KOPT-K1 (cell line): ENCODE data around the gene KMT2C.

Experiments used
- H3K27ac ChIP-seq: fragments of 200-600 bp; sonication (generic); 2 replicates; pipeline ENCODE4 v1.5.1; 2016; ENCODE audit warnings: antibody characterized with exemption, mild to moderate bottlenecking, low read depth, low read length; ENCODE audit not compliant: poor library complexity, severe bottlenecking
- H3K36me3 ChIP-seq: fragments of 200-600 bp; sonication (generic); 2 replicates; pipeline ENCODE4 v1.5.1; 2017; ENCODE audit warnings: antibody characterized with exemption, mild to moderate bottlenecking, low read length, moderate library complexity; ENCODE audit not compliant: insufficient read depth
- H3K9me3 ChIP-seq: fragments of 200-600 bp; sonication (generic); 2 replicates; pipeline ENCODE4 v1.5.1; 2017; ENCODE audit warnings: antibody characterized with exemption, low read length, mild to moderate bottlenecking; ENCODE audit not compliant: insufficient read depth, poor library complexity, severe bottlenecking

The KMT2C gene

GRCh38 chr7:152130658-152131590 is 304.9 kb downstream of the KMT2C start:
- Histone ChIP-seq H3K9me3 (peaks cover 18% of the 10 kb centered on the region), H3K36me3 (peaks cover 87% of the 10 kb centered on the region), H3K27ac (no peak overlapping the region)

GRCh38 chr7:152129682-152130081 is 306.1 kb downstream of the KMT2C start:
- H3K27ac ChIP-seq = no peak overlapping the region
- peaks cover 98% of the 10 kb centered on the region for H3K36me3 ChIP-seq
- peaks cover 25% of the 10 kb centered on the region for H3K9me3 ChIP-seq

GRCh38 chr7:152128741-152129461 is 306.9 kb downstream of the KMT2C start:
- Histone ChIP-seq H3K9me3 (peaks cover 29% of the 10 kb centered on the region), H3K27ac (no peak overlapping the region), H3K36me3 (peaks cover 98% of the 10 kb centered on the region)

- peaks cover 98% of the 10 kb centered on the region for H3K36me3 ChIP-seq
- peaks cover 29% of the 10 kb centered on the region for H3K9me3 ChIP-seq
- H3K27ac ChIP-seq = no peak overlapping the region
Measured at GRCh38 chr7:152128252-152128651, 307.6 kb downstream of the KMT2C start.

- Histone ChIP-seq H3K36me3 (peaks cover 95% of the 10 kb centered on the region), H3K27ac (no peak overlapping the region), H3K9me3 (peaks cover 29% of the 10 kb centered on the region)
Measured at GRCh38 chr7:152127229-152127628, 308.6 kb downstream of the KMT2C start.

GRCh38 chr7:152126741-152127140 is 309.1 kb downstream of the KMT2C start:
- Histone ChIP-seq H3K9me3 (peaks cover 29% of the 10 kb centered on the region), H3K36me3 (peaks cover 95% of the 10 kb centered on the region), H3K27ac (no peak overlapping the region)

- Histone ChIP-seq H3K27ac (no peak overlapping the region), H3K36me3 (peaks cover 96% of the 10 kb centered on the region), H3K9me3 (peaks cover 15% of the 10 kb centered on the region)
Measured at GRCh38 chr7:152122540-152122939, 313.3 kb downstream of the KMT2C start.

- Histone ChIP-seq H3K36me3 (peaks cover 92% of the 10 kb centered on the region), H3K9me3 (peaks cover 12% of the 10 kb centered on the region), H3K27ac (no peak overlapping the region)
Measured at GRCh38 chr7:152121432-152121831, 314.4 kb downstream of the KMT2C start.

- no peak overlapping the region for H3K27ac ChIP-seq
- peaks cover 86% of the 10 kb centered on the region for H3K36me3 ChIP-seq
Measured at GRCh38 chr7:152120776-152121175, 315.0 kb downstream of the KMT2C start.

GRCh38 chr7:152120210-152120609 is 315.6 kb downstream of the KMT2C start:
- H3K36me3 ChIP-seq = peaks cover 80% of the 10 kb centered on the region

More at GRCh38 chr7:152120776-152121175, 315.0 kb downstream of the KMT2C start:
- peaks cover 11% of the 10 kb centered on the region for H3K9me3 ChIP-seq

GRCh38 chr7:152117356-152117755 is 318.4 kb downstream of the KMT2C start:
- Histone ChIP-seq H3K36me3 (peaks cover 54% of the 10 kb centered on the region), H3K27ac (no peak overlapping the region), H3K9me3 (no peaks in the 10 kb centered on the region)

More at GRCh38 chr7:152120210-152120609, 315.6 kb downstream of the KMT2C start:
- H3K9me3 ChIP-seq = peaks cover 9% of the 10 kb centered on the region
- H3K27ac ChIP-seq = no peak overlapping the region

GRCh38 chr7:152115021-152115718 is 320.6 kb downstream of the KMT2C start:
- Histone ChIP-seq H3K36me3 (peaks cover 33% of the 10 kb centered on the region), H3K27ac (no peak overlapping the region), H3K9me3 (no peaks in the 10 kb centered on the region)

- H3K9me3 ChIP-seq = no peaks in the 10 kb centered on the region
- H3K36me3 ChIP-seq = peaks cover 10% of the 10 kb centered on the region
- no peak overlapping the region for H3K27ac ChIP-seq
Measured at GRCh38 chr7:152112829-152113228, 323.0 kb downstream of the KMT2C start.

GRCh38 chr7:152108359-152108758 is 327.4 kb downstream of the KMT2C start:
- H3K27ac ChIP-seq = no peak overlapping the region
- no peaks in the 10 kb centered on the region for H3K9me3 ChIP-seq
- no peaks in the 10 kb centered on the region for H3K36me3 ChIP-seq

GRCh38 chr7:152107945-152108344 is 327.9 kb downstream of the KMT2C start:
- no peaks in the 10 kb centered on the region for H3K9me3 ChIP-seq
- no peak overlapping the region for H3K27ac ChIP-seq
- H3K36me3 ChIP-seq = no peaks in the 10 kb centered on the region
